HT-29 (cell line): ENCODE measurements around the gene MBD3L4. TPM values are rescaled to one million over a fixed set of nuclear protein-coding genes. Genes with fewer than 3 reads are reported as not detected.

Experiments used
- total RNA-seq: library from RNA; depleted of rRNA; stranded (reverse); fragments of >200 nt; shearing (Covaris generic); gene quantifications from 2 replicates; pipeline ENCODE4 v1.2.3, GENCODE V29; 2014; rRNA removed

Gene MBD3L4
- total RNA-seq, 1 experiment from 2014 or later, result not detected

Other genes with a start within 250 kb of the MBD3L4 start
- gene ADGRE1, start 152.6 kb downstream of the MBD3L4 start, total RNA-seq, result not detected in 2 replicates
- not detected in 2 replicates for gene MBD3L2B, start 18.7 kb downstream of the MBD3L4 start, total RNA-seq
- not detected in 2 replicates for gene MBD3L5, start 9.6 kb downstream of the MBD3L4 start, total RNA-seq
- not detected in 2 replicates for gene MBD3L2, start 9.1 kb upstream of the MBD3L4 start, total RNA-seq
- not detected in 2 replicates for gene MBD3L3, start 18.5 kb upstream of the MBD3L4 start, total RNA-seq
- 4.0 and 4.1 TPM in 2 replicates for gene ZNF557, start 29.5 kb upstream of the MBD3L4 start, total RNA-seq